Measurements from ENCODE around the gene HCFC1. TPM values are rescaled to one million over a fixed set of nuclear protein-coding genes. Genes with fewer than 3 reads are reported as not detected.

Gene HCFC1
- total RNA-seq, 1 experiment from 2014 or later: 95.6 TPM

DNA sequence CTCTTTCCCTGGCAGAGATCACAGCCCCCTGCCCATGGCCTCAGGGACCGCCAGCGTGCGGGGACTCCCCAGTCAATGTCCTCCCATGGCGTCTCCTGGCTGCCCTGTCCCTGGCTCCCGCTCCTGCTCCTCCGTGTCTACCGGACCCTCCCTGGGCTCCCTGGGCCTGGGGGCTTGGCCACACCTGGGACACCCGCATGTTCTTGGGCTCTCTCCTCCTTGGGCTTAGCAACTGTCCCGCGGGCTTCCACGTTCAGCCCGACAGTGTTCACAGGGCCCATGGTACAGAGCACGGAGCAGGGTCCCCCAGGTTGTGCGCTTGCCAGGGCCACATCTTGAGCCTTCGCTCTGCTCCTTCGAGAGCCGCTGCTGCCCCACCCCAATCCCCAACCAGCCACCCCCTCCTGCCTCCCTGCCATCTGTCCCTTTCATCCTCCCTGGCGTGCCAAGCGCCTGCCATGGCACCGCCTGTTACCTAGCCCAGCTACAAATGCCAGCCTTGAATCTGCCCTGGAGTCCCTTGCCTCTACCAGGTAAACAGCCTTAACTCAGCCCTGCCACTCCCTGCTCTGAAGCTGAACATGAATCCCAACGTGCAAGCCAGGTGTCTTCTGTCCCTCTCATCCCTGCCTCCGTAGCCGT lies 63.3 kb downstream of the HCFC1 start:
- CTCF ChIA-PET: no interaction called here
- no peaks in the 10 kb centered on the region for H3K9me3 Mint-ChIP-seq (ENCODE audit: unreplicated experiment)
- no TSS peak for BruUV-seq (replicated peaks)
- Histone ChIP-seq H3K4me3 (ENCODE audit: low read depth, low read length) (no peak overlapping the region), H3K9me3 (no peaks in the 10 kb centered on the region), H3K4me1 (no peaks in the 10 kb centered on the region), H3K36me3 (ENCODE audit: control insufficient read depth, insufficient read depth, low read length) (no peaks in the 10 kb centered on the region), H3K27me3 (replicated peaks; ENCODE audit: control insufficient read depth, insufficient read depth, low read length) (no peaks in the 10 kb centered on the region)
- H3K27me3 Mint-ChIP-seq (ENCODE audit: insufficient read depth, unreplicated experiment): no peaks in the 10 kb centered on the region
- intact Hi-C loops (cut with micrococcal nuclease; ENCODE audit: unreplicated experiment): no loop called here
- TF ChIP-seq, protein P1, sequence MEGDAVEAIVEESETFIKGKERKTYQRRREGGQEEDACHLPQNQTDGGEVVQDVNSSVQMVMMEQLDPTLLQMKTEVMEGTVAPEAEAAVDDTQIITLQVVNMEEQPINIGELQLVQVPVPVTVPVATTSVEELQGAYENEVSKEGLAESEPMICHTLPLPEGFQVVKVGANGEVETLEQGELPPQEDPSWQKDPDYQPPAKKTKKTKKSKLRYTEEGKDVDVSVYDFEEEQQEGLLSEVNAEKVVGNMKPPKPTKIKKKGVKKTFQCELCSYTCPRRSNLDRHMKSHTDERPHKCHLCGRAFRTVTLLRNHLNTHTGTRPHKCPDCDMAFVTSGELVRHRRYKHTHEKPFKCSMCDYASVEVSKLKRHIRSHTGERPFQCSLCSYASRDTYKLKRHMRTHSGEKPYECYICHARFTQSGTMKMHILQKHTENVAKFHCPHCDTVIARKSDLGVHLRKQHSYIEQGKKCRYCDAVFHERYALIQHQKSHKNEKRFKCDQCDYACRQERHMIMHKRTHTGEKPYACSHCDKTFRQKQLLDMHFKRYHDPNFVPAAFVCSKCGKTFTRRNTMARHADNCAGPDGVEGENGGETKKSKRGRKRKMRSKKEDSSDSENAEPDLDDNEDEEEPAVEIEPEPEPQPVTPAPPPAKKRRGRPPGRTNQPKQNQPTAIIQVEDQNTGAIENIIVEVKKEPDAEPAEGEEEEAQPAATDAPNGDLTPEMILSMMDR (IDR thresholded peaks at IDR 0.05; ENCODE audit: insufficient read depth in 1 of 2, low read depth in 1 of 2, low read length in 1 of 2, severe bottlenecking in 1 of 2, unreplicated experiment in 1 of 2): no peak
- H3K4me1 Mint-ChIP-seq (ENCODE audit: low read depth, unreplicated experiment): no peaks in the 10 kb centered on the region
- no peak for DNase-seq
- no peak overlapping the region for H3K27ac Mint-ChIP-seq (ENCODE audit: unreplicated experiment)
- no peak overlapping the region for H3K4me3 Mint-ChIP-seq (ENCODE audit: unreplicated experiment)
- POLR2A ChIA-PET: no interaction called here
- H3K36me3 Mint-ChIP-seq (ENCODE audit: insufficient read depth, unreplicated experiment): no peaks in the 10 kb centered on the region

- H3K4me1 ChIP-seq: no peaks in the 10 kb centered on the region
- no peaks in the 10 kb centered on the region for H3K27me3 Mint-ChIP-seq (ENCODE audit: insufficient read depth, unreplicated experiment)
- ChIA-PET POLR2A (no interaction called here), CTCF (no interaction called here)
- no peaks in the 10 kb centered on the region for H3K36me3 Mint-ChIP-seq (ENCODE audit: insufficient read depth, unreplicated experiment)
- no peaks in the 10 kb centered on the region for H3K9me3 ChIP-seq
- H3K4me1 Mint-ChIP-seq (ENCODE audit: low read depth, unreplicated experiment): no peaks in the 10 kb centered on the region
- BruUV-seq (replicated peaks): no TSS peak
- H3K4me3 ChIP-seq (ENCODE audit: low read depth, low read length): no peak overlapping the region
- H3K27me3 ChIP-seq (replicated peaks; ENCODE audit: control insufficient read depth, insufficient read depth, low read length): no peaks in the 10 kb centered on the region
- intact Hi-C loops (cut with micrococcal nuclease; ENCODE audit: unreplicated experiment): no loop called here
- H3K9me3 Mint-ChIP-seq (ENCODE audit: unreplicated experiment): no peaks in the 10 kb centered on the region
- DNase-seq: no peak
- H3K27ac Mint-ChIP-seq (ENCODE audit: unreplicated experiment): no peak overlapping the region
- TF ChIP-seq, protein P1 (IDR thresholded peaks at IDR 0.05; ENCODE audit: insufficient read depth in 1 of 2, low read depth in 1 of 2, low read length in 1 of 2, severe bottlenecking in 1 of 2, unreplicated experiment in 1 of 2): no peak
- H3K36me3 ChIP-seq (ENCODE audit: control insufficient read depth, insufficient read depth, low read length): no peaks in the 10 kb centered on the region
- H3K4me3 Mint-ChIP-seq (ENCODE audit: unreplicated experiment): no peak overlapping the region
Observed at GRCh38 chrX:153907456-153907855, 64.2 kb downstream of the HCFC1 start.

GRCh38 chrX:153906126-153906917 lies 65.3 kb downstream of the HCFC1 start:
- H3K4me3 Mint-ChIP-seq (ENCODE audit: unreplicated experiment): no peak overlapping the region
- no peaks in the 10 kb centered on the region for H3K36me3 Mint-ChIP-seq (ENCODE audit: insufficient read depth, unreplicated experiment)
- POLR2A ChIA-PET: no interaction called here
- TF ChIP-seq, protein P1 (IDR thresholded peaks at IDR 0.05; ENCODE audit: insufficient read depth in 1 of 2, low read depth in 1 of 2, low read length in 1 of 2, severe bottlenecking in 1 of 2, unreplicated experiment in 1 of 2): no peak
- no peaks in the 10 kb centered on the region for H3K9me3 Mint-ChIP-seq (ENCODE audit: unreplicated experiment)
- CTCF ChIA-PET: no interaction called here
- no peak overlapping the region for H3K27ac Mint-ChIP-seq (ENCODE audit: unreplicated experiment)
- intact Hi-C loops (cut with micrococcal nuclease; ENCODE audit: unreplicated experiment): no loop called here
- Histone ChIP-seq H3K4me3 (ENCODE audit: low read depth, low read length) (no peak overlapping the region), H3K36me3 (ENCODE audit: control insufficient read depth, insufficient read depth, low read length) (no peaks in the 10 kb centered on the region), H3K9me3 (no peaks in the 10 kb centered on the region), H3K4me1 (no peaks in the 10 kb centered on the region), H3K27me3 (replicated peaks; ENCODE audit: control insufficient read depth, insufficient read depth, low read length) (no peaks in the 10 kb centered on the region)
- no TSS peak for BruUV-seq (replicated peaks)
- no peaks in the 10 kb centered on the region for H3K4me1 Mint-ChIP-seq (ENCODE audit: low read depth, unreplicated experiment)
- DNase-seq: no peak
- no peaks in the 10 kb centered on the region for H3K27me3 Mint-ChIP-seq (ENCODE audit: insufficient read depth, unreplicated experiment)
